Upper lobe of left lung (tissue), 4 donors: ENCODE data around the gene TANGO2.

Source experiments
- CTCF ChIP-seq, 6 experiments: fragments of 450-650 bp in 4 of 6; fragments of 200-600 bp in 2 of 6; sonication (generic) in 2 of 6; IDR thresholded peaks; one replicate each; pipeline ENCODE4 v1.5.1; 2016 to 2019; ENCODE audit warnings: antibody characterized with exemption in 6 of 6
- POLR2A ChIP-seq, 4 donors: fragments of 450-650 bp; IDR thresholded peaks; one replicate each; pipeline ENCODE4 v1.5.1; 2016 to 2017; ENCODE audit warnings: antibody characterized with exemption in 4 of 4, mild to moderate bottlenecking in 2 of 4

GRCh38 chr22:19977296-19978243 is 43.3 kb upstream of the TANGO2 start:
- TF ChIP-seq CTCF (IDR thresholded peaks at IDR 0.05) (no peak), POLR2A (IDR thresholded peaks at IDR 0.05) (no peak)
